NCI-H460 (cell line): Measurements from ENCODE around the gene SSTR4. TPM values are rescaled to one million over a fixed set of nuclear protein-coding genes. Genes with fewer than 3 reads are reported as not detected.
"Not testable (repeated sequence)": the region's sequence is repeated elsewhere in the genome, so short reads cannot be mapped to it uniquely, and the experiment has no call there.

Source experiments
- DNase-seq: peaks from one replicate; pipeline ENCODE4 v3.0.0-alpha.2; 2016; ENCODE audit warnings: low read depth; ENCODE audit errors: extremely low read depth
- polyA plus RNA-seq: library from polyadenylated mRNA; depleted of rRNA; stranded (reverse); fragments of >200 nt; gene quantifications from 2 replicates; pipeline ENCODE4 v1.2.3, GENCODE V29; 2014; cell fraction: nucleus; rRNA removed
- total RNA-seq: library from RNA; depleted of rRNA; stranded (reverse); fragments of >200 nt; shearing (Covaris generic); gene quantifications from 2 replicates; pipeline ENCODE4 v1.2.3, GENCODE V29; 2014; rRNA removed

SSTR4 gene
- not detected in 2 replicates for total RNA-seq
- polyA plus RNA-seq, result not detected in 2 replicates

DNA sequence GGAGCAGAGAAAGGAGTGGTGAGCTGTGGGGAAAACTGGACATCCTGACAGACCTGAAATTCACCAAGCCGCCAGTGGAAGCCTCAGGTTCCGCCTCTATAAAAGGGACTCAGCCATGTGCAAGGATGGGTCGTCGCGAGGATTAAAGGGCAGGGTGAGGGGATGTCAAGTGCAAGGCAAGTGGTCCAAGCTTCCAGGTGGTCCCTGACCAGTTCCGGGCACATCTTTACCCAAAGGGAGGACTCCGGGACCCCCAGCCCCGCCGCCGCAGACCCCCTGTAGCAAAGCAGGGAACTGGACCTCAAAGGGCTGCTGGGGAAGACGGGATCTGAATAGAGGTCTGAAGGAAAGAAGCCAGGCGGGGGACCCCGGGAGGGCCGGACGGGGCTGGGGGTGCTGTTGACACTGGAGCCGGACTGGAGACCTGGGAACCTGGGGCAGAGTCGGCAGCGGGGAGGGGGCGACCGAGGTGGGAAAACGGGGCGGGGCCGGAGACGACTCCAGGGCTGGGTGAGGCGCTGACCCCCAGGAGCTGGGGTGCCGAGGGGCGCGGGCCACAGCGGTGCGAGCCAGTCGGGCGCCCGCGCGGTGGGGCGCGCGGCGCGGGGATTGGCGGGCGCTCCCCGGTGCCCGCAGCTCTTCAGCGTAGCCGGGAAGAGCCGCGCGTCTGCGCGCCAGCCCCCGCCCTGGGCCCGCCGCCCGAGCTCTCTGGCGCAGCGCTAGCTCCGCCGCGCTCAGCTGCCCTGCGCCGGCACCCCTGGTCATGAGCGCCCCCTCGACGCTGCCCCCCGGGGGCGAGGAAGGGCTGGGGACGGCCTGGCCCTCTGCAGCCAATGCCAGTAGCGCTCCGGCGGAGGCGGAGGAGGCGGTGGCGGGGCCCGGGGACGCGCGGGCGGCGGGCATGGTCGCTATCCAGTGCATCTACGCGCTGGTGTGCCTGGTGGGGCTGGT is at the start of gene SSTR4:
SSTR4 (plus strand) TSS at position 592 of the 951 bp plus-strand sequence; CDS start at position 764, 172 bp downstream.
- no peak for DNase-seq

DNA sequence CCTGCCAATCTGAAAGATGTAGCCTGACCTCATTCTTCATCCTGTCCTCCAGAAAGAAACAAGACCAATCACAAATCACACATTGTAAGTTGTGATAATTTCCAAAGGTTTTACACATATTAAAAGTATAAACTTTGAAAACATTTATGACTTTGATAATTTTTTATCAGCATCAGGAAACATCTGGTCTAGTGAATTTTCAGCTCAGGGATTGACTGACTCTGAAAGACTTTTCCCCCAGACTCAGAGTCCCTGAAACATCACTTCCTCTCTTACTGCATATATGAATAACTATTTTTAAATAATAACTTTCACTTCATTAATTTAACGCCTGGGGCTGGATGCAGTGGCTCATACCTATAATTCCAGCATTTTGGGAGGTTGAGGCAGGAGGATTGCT is 48.5 kb upstream of the SSTR4 start:
- DNase-seq, result no peak

GRCh38 chr20:22991424-22991823 is 43.7 kb upstream of the SSTR4 start:
- not testable (repeated sequence) for DNase-seq

- DNase-seq, result no peak
Observed at GRCh38 chr20:22993823-22994222, 41.3 kb upstream of the SSTR4 start.

- no peak for DNase-seq
Observed at GRCh38 chr20:22995923-22996322, 39.2 kb upstream of the SSTR4 start.

DNA sequence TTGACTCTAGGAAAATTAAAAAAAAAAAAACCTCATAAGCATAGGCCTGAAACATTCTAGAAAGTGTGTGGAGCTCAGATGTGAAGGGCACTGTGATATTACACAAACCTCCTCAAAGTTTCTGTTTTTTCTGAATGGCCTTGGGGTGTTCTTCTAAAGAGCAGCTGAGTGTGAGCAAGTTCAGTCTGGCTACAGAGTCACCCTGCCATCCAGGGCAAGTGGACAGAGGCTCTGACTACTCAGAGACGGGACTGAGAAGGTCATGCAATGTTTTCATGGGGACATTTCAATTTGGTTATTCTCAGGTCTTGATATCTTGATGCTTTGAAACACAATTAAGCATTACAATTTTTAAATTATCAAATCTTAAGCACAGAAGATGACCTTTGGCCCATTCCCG is 36.6 kb upstream of the SSTR4 start:
- DNase-seq, result no peak

GRCh38 chr20:22999756-23000155 is 35.4 kb upstream of the SSTR4 start:
- DNase-seq, result no peak

- DNase-seq, result no peak
Observed at GRCh38 chr20:23000232-23000947, 34.7 kb upstream of the SSTR4 start.

- no peak for DNase-seq
Observed at GRCh38 chr20:23002276-23002675, 32.8 kb upstream of the SSTR4 start.

DNA sequence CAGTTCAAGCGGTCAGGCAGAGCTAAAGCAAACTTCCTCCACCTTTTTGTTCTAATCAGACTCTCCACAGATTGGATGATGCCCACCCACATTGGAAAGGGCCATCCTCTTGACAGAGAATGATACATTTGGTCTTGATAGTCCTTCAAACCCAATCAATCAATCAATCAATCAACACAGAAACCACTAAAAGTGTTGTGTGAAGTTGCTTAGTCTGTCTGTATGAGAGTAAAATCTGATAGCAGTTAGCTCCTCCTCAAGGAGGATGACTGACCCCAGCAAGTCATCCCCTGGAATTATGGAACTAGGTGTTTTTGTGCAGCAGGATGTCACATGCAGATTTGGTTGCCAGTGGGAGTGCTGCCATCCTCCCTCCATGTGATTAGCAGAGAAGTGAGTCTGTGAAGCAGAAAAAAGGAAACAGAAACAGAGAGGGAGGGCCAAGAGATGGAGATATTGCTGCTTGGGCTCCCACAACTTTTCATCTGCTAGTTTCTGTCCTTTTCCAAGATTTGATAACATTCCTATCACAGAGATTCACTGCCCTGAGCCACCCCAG is 32.0 kb upstream of the SSTR4 start:
- DNase-seq, result no peak

GRCh38 chr20:23003881-23004460 is 31.1 kb upstream of the SSTR4 start:
- no peak for DNase-seq

- DNase-seq, result no peak
Observed at GRCh38 chr20:23005776-23006175, 29.3 kb upstream of the SSTR4 start.

DNA sequence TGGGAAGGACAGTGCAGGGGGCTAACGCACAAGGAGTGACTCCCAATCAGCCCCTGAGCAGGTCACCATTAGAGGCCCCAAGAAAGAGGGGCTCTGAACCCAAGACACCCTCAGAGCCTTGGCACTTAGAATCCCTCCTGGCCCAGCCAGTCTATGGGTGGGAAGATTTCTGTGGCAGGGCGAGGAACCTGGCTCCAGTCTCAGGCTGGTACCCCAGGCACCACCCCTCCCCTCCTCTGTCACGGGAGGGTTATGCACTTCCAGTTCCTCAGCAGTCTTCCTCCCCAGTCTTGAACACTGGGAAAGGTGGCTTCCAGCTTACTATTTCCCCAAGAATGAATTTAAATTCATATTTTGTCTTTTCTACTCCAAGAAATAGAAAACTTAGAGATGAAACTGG is 27.6 kb upstream of the SSTR4 start:
- no peak for DNase-seq

GRCh38 chr20:23007886-23008655 is 27.0 kb upstream of the SSTR4 start:
- DNase-seq, result no peak

- DNase-seq, result no peak
Observed at GRCh38 chr20:23008667-23009066, 26.4 kb upstream of the SSTR4 start.

- DNase-seq, result no peak
Observed at GRCh38 chr20:23009636-23010035, 25.5 kb upstream of the SSTR4 start.

GRCh38 chr20:23010096-23010495 is 25.0 kb upstream of the SSTR4 start:
- no peak for DNase-seq

DNA sequence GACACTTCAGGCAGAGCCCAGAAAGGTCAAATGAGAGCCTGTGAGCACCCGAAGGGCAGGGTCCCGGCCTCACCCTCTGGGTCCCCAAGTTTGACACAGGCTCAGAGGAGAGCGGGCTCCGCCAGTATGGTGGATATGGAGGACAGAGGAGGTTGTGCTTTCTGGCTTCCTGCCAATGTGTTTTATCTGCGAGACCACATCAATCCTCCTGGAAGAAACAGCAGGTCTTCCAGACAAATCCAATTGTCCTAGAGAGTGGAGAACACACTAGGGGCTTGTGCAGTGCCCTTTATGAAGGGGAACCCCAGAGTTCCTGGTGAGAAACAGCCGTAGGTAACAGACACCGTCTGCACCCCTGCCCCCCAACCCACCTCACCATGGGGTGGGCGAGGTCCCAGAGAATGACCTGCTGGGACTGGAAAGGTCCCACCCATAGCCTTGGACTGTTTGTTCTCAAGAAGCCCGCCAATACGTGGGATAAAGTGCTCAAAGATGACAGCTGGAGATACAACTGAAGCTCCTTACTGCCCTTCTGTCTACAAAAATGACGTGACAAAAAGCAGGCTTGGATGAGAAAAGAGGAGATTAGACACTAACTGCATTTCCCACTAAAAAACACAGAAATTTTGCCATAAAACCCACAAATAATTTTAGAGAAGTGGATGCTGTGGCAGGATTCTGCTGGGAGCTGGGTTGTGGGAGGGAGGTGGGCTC is 23.9 kb upstream of the SSTR4 start:
- no peak for DNase-seq

GRCh38 chr20:23013429-23013828 is 21.7 kb upstream of the SSTR4 start:
- DNase-seq, result no peak

DNA sequence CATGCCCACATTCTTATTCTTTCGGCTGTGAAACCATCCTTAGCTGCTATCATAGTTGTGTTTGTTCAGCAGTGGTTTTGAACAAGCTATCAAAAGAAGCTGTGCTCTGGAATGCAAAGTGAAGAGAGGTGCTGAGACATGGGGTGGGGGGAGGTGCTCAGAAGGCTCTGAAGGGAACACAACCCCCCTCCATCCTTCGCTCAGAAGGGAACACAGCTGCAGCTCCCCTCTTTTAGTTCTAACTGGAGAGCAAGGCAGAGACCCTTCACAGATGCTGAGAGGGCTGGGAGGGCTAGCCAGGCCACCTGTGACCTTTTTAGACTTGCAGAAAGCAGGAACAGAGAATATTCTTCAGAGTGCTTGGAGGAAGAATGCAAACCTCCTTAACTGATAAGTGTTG is 17.6 kb upstream of the SSTR4 start:
- no peak for DNase-seq
